Measurements from ENCODE around the gene LRRC23.

- no peak for TF ChIP-seq POLR2A (IDR thresholded peaks at IDR 0.05; ENCODE audit: low read depth, low read length)
- TF ChIP-seq POLR2AphosphoS5 (IDR thresholded peaks at IDR 0.05; ENCODE audit: low read depth, low read length) = no peak
- no peak for TF ChIP-seq TAF1 (IDR thresholded peaks at IDR 0.05; ENCODE audit: low read depth, low read length)
- no peak for TF ChIP-seq SPI1 (IDR thresholded peaks at IDR 0.05; ENCODE audit: low read depth, low read length)
These were observed 16.9 kb downstream of the LRRC23 start for GRCh38 chr12:6921539-6921938.
